HL-60 (cell line): ENCODE results near the gene PICK1.

Source experiments
- DNase-seq, 2 experiments: peaks; one replicate each; pipeline ENCODE4 v3.0.0-alpha.2; 2010 to 2020; ENCODE audit warnings: low read depth in 1 of 2, low spot score in 1 of 2
- H3K27ac ChIP-seq: fragments of 250-450 bp; sonication (Bioruptor Pico); replicated peaks from 2 replicates; pipeline ENCODE4 v1.5.1; 2020; ENCODE audit warnings: mild to moderate bottlenecking, moderate library complexity
- H3K27me3 ChIP-seq: fragments of 250-450 bp; sonication (Bioruptor Pico); 2 replicates; pipeline ENCODE4 v1.5.1; 2021; ENCODE audit warnings: mild to moderate bottlenecking, moderate library complexity; ENCODE audit not compliant: insufficient read depth, poor library complexity, severe bottlenecking
- H3K4me3 ChIP-seq: replicated peaks from 2 replicates; pipeline ENCODE4 v1.5.1; 2011; ENCODE audit warnings: mild to moderate bottlenecking, control low read depth, low read length; ENCODE audit not compliant: insufficient read depth
- GABPA ChIP-seq: IDR thresholded peaks from 2 replicates; pipeline ENCODE4 v1.6.1; 2012; ENCODE audit warnings: low read depth
- POLR2AphosphoS5 ChIP-seq: IDR thresholded peaks from 2 replicates; pipeline ENCODE4 v1.6.1; 2012; ENCODE audit warnings: low read depth
- REST ChIP-seq: IDR thresholded peaks from 2 replicates; pipeline ENCODE4 v1.6.1; 2012; ENCODE audit warnings: low read depth; ENCODE audit not compliant: insufficient replicate concordance
- SPI1 ChIP-seq: IDR thresholded peaks from 2 replicates; pipeline ENCODE4 v1.6.1; 2012; ENCODE audit warnings: low read depth, mild to moderate bottlenecking, borderline replicate concordance
- TF ChIP-seq, protein P1 (sequence below): IDR thresholded peaks from one replicate; pipeline ENCODE4 v1.5.1; 2011; ENCODE audit warnings: low read length, control low read depth, inconsistent platforms; ENCODE audit not compliant: insufficient read depth

PICK1 gene

DNA sequence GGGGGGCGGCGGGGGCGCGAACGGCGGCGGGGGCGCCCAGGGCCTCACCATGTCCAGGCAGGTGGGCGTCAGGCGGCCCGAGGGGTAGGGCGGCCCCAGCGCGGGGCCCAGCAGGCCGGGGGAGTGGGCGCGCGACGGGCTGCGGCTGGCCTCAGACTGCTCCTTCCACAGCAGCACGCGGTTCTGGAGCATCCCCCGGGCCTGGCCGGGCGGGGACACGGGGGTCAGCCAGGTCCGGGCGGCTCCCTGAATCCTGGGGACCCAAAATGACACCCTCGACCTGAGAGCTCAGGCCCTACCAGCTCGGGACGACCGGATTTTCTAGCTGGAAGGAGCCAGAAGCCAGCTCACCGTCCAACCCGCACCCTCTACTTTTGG, 32.3 kb downstream of the PICK1 start:
- Histone ChIP-seq H3K27me3 (peaks cover 2% of the 10 kb centered on the region), H3K27ac (no peak overlapping the region), H3K4me3 (no peak overlapping the region)
- no peak for TF ChIP-seq SPI1
- TF ChIP-seq GABPA: no peak
- no peak for TF ChIP-seq POLR2AphosphoS5
- no peak for TF ChIP-seq REST
- TF ChIP-seq, protein P1, sequence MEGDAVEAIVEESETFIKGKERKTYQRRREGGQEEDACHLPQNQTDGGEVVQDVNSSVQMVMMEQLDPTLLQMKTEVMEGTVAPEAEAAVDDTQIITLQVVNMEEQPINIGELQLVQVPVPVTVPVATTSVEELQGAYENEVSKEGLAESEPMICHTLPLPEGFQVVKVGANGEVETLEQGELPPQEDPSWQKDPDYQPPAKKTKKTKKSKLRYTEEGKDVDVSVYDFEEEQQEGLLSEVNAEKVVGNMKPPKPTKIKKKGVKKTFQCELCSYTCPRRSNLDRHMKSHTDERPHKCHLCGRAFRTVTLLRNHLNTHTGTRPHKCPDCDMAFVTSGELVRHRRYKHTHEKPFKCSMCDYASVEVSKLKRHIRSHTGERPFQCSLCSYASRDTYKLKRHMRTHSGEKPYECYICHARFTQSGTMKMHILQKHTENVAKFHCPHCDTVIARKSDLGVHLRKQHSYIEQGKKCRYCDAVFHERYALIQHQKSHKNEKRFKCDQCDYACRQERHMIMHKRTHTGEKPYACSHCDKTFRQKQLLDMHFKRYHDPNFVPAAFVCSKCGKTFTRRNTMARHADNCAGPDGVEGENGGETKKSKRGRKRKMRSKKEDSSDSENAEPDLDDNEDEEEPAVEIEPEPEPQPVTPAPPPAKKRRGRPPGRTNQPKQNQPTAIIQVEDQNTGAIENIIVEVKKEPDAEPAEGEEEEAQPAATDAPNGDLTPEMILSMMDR: no peak
- DNase-seq: no peak

GRCh38 chr22:38097058-38097457, 39.9 kb downstream of the PICK1 start:
- no peak for TF ChIP-seq SPI1
- no peak for TF ChIP-seq GABPA
- DNase-seq: no peak
- H3K27ac ChIP-seq: no peak overlapping the region
- no peaks in the 10 kb centered on the region for H3K27me3 ChIP-seq
- no peak overlapping the region for H3K4me3 ChIP-seq

DNA sequence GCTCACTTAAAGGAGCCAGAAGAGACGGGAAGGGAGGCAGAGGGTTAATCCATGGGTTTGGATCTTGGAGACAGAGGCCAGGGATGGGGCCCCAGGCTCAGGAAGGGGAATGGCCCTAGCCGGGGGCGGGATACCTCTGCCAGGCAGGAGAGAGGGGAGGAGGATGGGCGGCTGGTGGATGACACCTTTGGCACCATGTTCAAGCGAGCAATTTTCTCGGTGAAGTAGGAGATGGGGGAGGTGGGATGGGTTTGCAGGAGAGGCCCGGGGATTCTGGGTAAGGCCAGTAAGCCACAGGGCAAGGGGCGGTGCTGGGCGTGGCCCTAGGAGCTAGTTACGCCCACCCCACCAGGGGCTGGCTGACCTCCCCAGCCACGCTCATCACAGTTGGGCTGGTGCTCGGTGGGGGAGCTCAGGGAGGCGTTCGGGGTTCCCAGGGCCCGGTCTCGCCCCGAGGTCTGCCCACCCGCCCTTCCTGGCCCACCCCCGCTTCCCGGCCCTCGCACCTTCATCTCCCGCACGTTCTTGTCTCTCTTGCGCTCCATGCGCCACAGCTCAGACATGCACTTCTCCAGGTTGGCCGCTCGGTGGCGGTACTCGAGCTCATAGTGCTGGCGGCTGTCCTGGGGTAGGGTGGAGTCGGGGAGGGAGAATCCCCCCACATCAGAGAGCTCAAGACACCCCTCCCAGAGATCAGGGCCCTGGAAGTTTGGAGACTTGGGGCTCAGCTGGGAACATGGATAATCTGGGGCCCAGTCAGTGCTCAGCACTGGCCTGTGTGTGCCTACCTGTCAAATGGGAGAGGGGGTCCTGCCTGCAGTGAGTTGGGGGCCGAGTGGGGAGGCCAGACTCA, 40.6 kb downstream of the PICK1 start:
- H3K27me3 ChIP-seq: no peaks in the 10 kb centered on the region
- TF ChIP-seq GABPA: no peak
- TF ChIP-seq, protein P1: no peak
- TF ChIP-seq REST: no peak
- TF ChIP-seq POLR2AphosphoS5: no peak
- no peak for TF ChIP-seq SPI1
- no peak overlapping the region for H3K27ac ChIP-seq
- no peak for DNase-seq
- no peak overlapping the region for H3K4me3 ChIP-seq

- no peak for DNase-seq
- TF ChIP-seq REST (peak; percentile 22), SPI1 (no peak)
- no peaks in the 10 kb centered on the region for H3K27me3 ChIP-seq
- H3K27ac ChIP-seq: no peak overlapping the region
- H3K4me3 ChIP-seq: no peak overlapping the region
Measured at GRCh38 chr22:38098410-38099249, 41.4 kb downstream of the PICK1 start.
